ENCODE data around the gene SPTBN4.

Gene SPTBN4

GRCh38 chr19:40565910-40566495 is 99.2 kb downstream of the SPTBN4 start:
- no peak for DNase-seq (ENCODE audit: low spot score)

GRCh38 chr19:40567040-40567749 is 100.4 kb downstream of the SPTBN4 start:
- no peak for DNase-seq (ENCODE audit: low spot score)

- no peak for DNase-seq (ENCODE audit: low spot score)
These were observed 101.1 kb downstream of the SPTBN4 start for GRCh38 chr19:40567750-40568494.

GRCh38 chr19:40570313-40571004 is 103.7 kb downstream of the SPTBN4 start:
- peak; percentile 98 for DNase-seq (ENCODE audit: low spot score)

- no peak for DNase-seq (ENCODE audit: low spot score)
These were observed 104.2 kb downstream of the SPTBN4 start for GRCh38 chr19:40571005-40571318.

- DNase-seq (ENCODE audit: low spot score) = no peak
These were observed 105.2 kb downstream of the SPTBN4 start for GRCh38 chr19:40571831-40572495.

- DNase-seq (ENCODE audit: low spot score) = no peak
These were observed 108.5 kb downstream of the SPTBN4 start for GRCh38 chr19:40575326-40575725.

GRCh38 chr19:40576151-40576584 is 109.4 kb downstream of the SPTBN4 start:
- no peak for DNase-seq (ENCODE audit: low spot score)

GRCh38 chr19:40576585-40577451 is 110.0 kb downstream of the SPTBN4 start, which contains the start of gene SHKBP1:
TSS of gene SHKBP1 (plus strand) at chr19:40576873. CDS start at chr19:40576900, 27 bp downstream.
- peak; percentile 94 for DNase-seq (ENCODE audit: low spot score)

- peak; percentile 51 for DNase-seq (ENCODE audit: low spot score)
These were observed 111.7 kb downstream of the SPTBN4 start for GRCh38 chr19:40578442-40578908.

- DNase-seq (ENCODE audit: low spot score) = no peak
These were observed 113.8 kb downstream of the SPTBN4 start for GRCh38 chr19:40580619-40581018.

- DNase-seq (ENCODE audit: low spot score) = no peak
These were observed 114.7 kb downstream of the SPTBN4 start for GRCh38 chr19:40581531-40581930.

- DNase-seq (ENCODE audit: low spot score) = no peak
These were observed 115.7 kb downstream of the SPTBN4 start for GRCh38 chr19:40582467-40582866.

GRCh38 chr19:40583283-40583682 is 116.5 kb downstream of the SPTBN4 start:
- no peak for DNase-seq (ENCODE audit: low spot score)

- no peak for DNase-seq (ENCODE audit: low spot score)
These were observed 117.2 kb downstream of the SPTBN4 start for GRCh38 chr19:40584007-40584406.

GRCh38 chr19:40585241-40585981 is 118.6 kb downstream of the SPTBN4 start:
- DNase-seq (ENCODE audit: low spot score) = no peak

- DNase-seq (ENCODE audit: low spot score) = no peak
These were observed 119.2 kb downstream of the SPTBN4 start for GRCh38 chr19:40585982-40586422.

- DNase-seq (ENCODE audit: low spot score) = no peak
These were observed 119.8 kb downstream of the SPTBN4 start for GRCh38 chr19:40586611-40587010.

GRCh38 chr19:40588110-40588854 is 121.5 kb downstream of the SPTBN4 start:
- DNase-seq (ENCODE audit: low spot score) = no peak

Data from putamen (tissue), 1 donor.